ENCODE data around the gene SENP5.

The SENP5 gene

GRCh38 chr3:196927571-196928453, 60.1 kb downstream of the SENP5 start:
- TF ChIP-seq, protein P1, sequence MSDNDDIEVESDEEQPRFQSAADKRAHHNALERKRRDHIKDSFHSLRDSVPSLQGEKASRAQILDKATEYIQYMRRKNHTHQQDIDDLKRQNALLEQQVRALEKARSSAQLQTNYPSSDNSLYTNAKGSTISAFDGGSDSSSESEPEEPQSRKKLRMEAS (IDR thresholded peaks at IDR 0.05; ENCODE audit: low read depth, low read length), result no peak
- TF ChIP-seq POLR2A (IDR thresholded peaks at IDR 0.05; ENCODE audit: extremely low read depth, insufficient read length) (no peak), CTCF (IDR thresholded peaks at IDR 0.05; ENCODE audit: low read depth, low read length) (no peak), MYC (IDR thresholded peaks at IDR 0.05; ENCODE audit: low read depth, low read length) (no peak)

DNA sequence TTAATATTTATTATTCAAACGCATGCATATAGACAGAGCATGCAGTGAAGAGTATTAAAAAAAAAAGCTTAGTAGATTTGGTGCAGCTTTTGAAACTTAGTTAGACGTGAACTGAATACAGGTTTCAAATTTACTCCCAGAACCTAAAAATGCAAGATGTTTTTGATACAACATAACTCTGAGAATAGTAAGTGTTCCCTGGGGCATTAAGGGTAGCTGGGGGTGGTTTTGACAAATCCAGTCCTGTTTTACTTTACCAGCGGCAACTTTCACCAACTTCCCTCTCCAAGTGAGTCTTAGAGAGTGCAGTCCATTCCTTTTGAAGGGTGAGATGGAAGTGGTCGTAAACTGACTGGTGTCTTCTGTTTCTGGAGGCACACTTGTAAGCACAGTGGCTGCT, 63.4 kb downstream of the SENP5 start:
- no peak for DNase-seq (ENCODE audit: low read depth)
- no peak for TF ChIP-seq POLR2A (IDR thresholded peaks at IDR 0.05; ENCODE audit: extremely low read depth, insufficient read length)
- TF ChIP-seq MYC (IDR thresholded peaks at IDR 0.05; ENCODE audit: low read depth, low read length), result no peak
- no peak overlapping the region for H3K4me3 ChIP-seq (ENCODE audit: low read depth, low read length)

More at GRCh38 chr3:196927571-196928453, 60.1 kb downstream of the SENP5 start:
- no peak for DNase-seq (ENCODE audit: low read depth)
- no peak overlapping the region for H3K4me3 ChIP-seq (ENCODE audit: low read depth, low read length)

DNA sequence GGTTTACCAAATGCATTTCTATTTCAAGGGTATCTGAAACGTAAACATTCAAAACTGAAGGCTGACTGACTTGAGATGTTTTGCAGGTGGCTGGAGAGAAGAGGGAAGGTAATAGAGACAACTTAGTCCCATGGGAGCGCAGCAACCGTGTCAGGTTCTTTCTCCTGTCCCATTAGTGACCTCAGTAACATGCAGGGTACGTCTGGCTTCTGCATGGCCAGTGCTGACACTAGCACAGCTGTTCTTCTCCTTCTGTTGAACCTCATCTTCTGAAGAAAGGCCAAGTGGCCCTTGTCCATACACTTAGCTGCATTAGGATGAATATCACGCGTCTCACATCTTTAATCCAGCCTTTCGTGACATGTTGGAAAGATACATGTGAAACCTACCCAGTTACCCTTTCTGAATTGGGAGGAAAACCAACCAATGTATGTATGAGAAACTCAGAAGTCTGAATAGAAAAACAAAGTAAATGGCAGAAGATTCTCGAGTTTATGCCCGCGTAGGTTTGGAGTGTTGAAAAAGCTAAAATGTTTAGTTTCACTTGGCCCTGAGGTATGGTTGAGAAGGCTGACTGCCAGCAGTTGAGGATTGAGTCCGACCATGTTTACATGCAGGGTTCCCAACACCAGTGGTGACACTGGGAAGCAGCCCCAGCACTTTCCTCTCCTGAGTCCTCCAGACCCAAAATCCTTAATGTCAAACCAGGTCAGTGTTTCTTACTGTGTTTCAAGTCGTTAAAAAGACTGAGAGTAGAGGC, 64.3 kb downstream of the SENP5 start:
- H3K4me3 ChIP-seq (ENCODE audit: low read depth, low read length), result no peak overlapping the region
- TF ChIP-seq POLR2A (IDR thresholded peaks at IDR 0.05; ENCODE audit: extremely low read depth, insufficient read length), result no peak
- no peak for TF ChIP-seq CTCF (IDR thresholded peaks at IDR 0.05; ENCODE audit: low read depth, low read length)
- no peak for TF ChIP-seq MYC (IDR thresholded peaks at IDR 0.05; ENCODE audit: low read depth, low read length)
- TF ChIP-seq, protein P1 (IDR thresholded peaks at IDR 0.05; ENCODE audit: low read depth, low read length), result no peak
- DNase-seq (ENCODE audit: low read depth), result no peak

DNA sequence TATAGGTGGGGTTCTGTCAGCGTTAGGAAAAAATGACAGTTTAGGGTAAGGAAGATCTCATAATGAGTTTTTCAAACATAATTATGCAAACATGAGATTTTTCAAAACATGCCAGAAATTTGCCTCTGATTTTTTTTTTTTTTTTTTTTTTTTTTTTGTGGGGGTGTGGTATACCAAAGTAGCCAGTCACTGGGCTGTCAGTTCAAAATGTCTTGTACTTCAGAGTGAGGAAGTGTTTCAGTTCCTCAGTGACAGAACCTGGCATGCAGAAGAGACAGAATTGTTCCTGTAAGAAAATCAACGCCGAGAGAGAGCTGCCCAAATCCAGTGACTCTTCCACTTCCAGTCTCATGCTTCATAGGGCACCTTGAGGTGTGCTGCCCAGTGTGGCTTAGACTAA, 64.9 kb downstream of the SENP5 start:
- H3K4me3 ChIP-seq (ENCODE audit: low read depth, low read length), result no peak overlapping the region
- TF ChIP-seq, protein P1 (IDR thresholded peaks at IDR 0.05; ENCODE audit: low read depth, low read length), result no peak
- TF ChIP-seq POLR2A (IDR thresholded peaks at IDR 0.05; ENCODE audit: extremely low read depth, insufficient read length) (no peak), CTCF (IDR thresholded peaks at IDR 0.05; ENCODE audit: low read depth, low read length) (no peak), MYC (IDR thresholded peaks at IDR 0.05; ENCODE audit: low read depth, low read length) (no peak)
- DNase-seq (ENCODE audit: low read depth), result no peak

- no peak overlapping the region for H3K4me3 ChIP-seq (ENCODE audit: low read depth, low read length)
- no peak for DNase-seq (ENCODE audit: low read depth)
- TF ChIP-seq MYC (IDR thresholded peaks at IDR 0.05; ENCODE audit: low read depth, low read length) (no peak), CTCF (IDR thresholded peaks at IDR 0.05; ENCODE audit: low read depth, low read length) (no peak), POLR2A (IDR thresholded peaks at IDR 0.05; ENCODE audit: extremely low read depth, insufficient read length) (no peak)
- TF ChIP-seq, protein P1 (IDR thresholded peaks at IDR 0.05; ENCODE audit: low read depth, low read length), result no peak
Observed at GRCh38 chr3:196936288-196936687, 68.6 kb downstream of the SENP5 start.

DNA sequence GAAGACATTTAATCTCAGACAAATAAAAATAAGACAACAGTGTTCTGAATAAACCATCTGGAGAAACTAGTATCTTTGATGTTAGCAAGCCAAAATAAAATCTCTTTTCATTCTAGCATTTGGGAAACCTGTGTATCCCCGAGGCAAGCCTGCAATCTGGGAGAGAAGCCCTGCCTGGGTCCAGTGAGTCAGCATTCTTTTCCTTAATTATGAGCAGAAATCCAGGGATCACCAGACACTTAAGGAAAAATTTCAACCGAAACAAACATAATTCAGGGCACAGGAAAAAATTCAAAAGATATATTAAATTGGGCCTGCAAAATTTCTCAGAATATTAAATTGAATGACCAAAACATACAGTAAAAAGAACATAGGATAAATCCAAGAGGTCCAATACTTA, 70.4 kb downstream of the SENP5 start:
- TF ChIP-seq POLR2A (IDR thresholded peaks at IDR 0.05; ENCODE audit: extremely low read depth, insufficient read length), result no peak
- TF ChIP-seq, protein P1 (IDR thresholded peaks at IDR 0.05; ENCODE audit: low read depth, low read length), result no peak
- TF ChIP-seq CTCF (IDR thresholded peaks at IDR 0.05; ENCODE audit: low read depth, low read length), result no peak
- no peak for TF ChIP-seq MYC (IDR thresholded peaks at IDR 0.05; ENCODE audit: low read depth, low read length)
- DNase-seq (ENCODE audit: low read depth), result no peak
- H3K4me3 ChIP-seq (ENCODE audit: low read depth, low read length), result no peak overlapping the region
